Fibroblast of upper back skin (primary cell): Measurements from ENCODE around the gene CIC.
"Not testable (repeated sequence)": the region's sequence is repeated elsewhere in the genome, so short reads cannot be mapped to it uniquely, and the experiment has no call there.

Experiments
- DNase-seq: peaks from one replicate; pipeline ENCODE4 v3.0.0-alpha.2; 2013

CIC gene

DNA sequence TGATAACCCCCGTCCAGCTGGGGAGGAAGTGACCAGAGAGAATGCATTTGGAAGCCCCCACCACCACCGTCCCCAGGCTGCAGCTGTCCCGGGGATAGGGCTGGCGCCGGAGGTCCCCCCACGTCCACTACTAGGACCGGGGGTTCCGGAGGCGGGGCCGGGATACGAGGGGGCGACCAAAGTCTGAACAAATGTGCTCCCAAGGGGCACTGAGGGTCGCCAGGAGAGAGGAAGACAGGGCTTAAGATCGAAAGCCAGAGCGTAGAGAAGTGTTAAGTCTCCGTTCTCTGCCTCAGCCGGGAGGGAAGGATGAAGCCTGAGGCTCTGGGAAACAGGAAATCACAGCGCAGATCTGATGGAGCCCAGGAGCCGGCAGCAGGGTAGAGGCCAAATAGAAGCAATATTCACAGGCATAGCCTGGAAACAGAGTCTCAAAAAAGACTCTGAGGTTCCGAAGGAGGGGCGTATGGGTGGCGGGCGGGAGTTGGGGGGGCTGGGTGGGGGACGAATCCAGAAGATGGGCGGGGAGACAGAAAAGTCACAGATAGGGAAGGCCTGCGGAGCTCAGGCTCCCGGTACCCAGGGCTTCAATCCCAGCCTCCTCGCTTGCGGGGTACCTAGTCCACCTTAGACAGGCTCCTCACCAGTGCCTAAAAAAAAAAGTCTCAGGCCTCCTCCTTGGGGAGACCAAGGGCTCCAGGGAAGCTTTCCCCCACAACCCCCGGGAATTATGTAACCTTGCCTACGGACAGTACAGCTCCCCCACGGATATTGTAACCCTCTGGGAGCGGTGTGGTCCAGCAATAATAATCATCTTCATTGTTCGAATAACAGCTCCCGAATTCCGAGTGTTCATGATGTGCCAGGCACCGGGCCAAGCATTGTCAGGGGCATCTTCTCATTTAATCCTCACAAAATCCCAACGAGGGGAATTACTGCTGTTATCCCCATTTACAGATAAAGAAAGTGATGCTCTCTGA is 13.0 kb upstream of the CIC start:
- DNase-seq: peak; percentile 53

DNA sequence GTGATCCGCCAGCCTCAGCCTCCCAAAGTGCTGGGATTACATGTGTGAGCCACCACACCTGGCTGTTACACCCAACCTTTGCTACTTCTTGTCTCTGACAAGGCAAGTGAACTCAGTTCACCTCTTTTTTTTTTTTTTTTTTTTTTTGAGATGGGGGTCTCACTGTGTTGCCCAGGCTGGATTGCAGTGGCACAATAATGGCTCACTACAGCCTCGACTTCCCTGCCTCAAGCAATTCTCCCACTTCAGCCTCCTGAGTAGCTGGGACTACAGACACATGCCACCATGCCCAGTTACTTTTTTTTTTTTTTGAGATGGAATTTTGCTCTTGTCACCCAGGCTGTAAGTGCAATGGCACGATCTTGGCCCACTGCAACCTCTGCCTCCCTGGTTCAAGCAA is 11.2 kb upstream of the CIC start:
- not testable (repeated sequence) for DNase-seq

DNA sequence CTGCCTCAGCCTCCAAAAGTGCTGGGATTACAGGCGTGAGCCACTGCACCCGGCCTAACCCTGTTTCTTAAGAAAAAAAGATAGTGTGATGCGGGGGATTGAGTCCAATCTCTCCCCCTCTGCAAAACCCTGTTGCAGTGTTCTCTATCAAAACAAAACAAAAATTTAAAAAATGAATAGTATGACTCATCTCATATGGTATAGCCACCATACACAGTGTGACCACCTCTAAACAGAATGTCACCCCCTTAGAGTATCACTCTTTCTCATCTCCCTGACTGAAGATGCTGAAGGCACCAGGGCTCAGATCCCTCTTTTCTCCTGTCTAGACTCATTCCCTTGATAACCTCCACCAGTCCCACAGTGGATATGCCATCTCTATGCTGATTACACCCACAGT is 7.3 kb upstream of the CIC start:
- DNase-seq: no peak

DNA sequence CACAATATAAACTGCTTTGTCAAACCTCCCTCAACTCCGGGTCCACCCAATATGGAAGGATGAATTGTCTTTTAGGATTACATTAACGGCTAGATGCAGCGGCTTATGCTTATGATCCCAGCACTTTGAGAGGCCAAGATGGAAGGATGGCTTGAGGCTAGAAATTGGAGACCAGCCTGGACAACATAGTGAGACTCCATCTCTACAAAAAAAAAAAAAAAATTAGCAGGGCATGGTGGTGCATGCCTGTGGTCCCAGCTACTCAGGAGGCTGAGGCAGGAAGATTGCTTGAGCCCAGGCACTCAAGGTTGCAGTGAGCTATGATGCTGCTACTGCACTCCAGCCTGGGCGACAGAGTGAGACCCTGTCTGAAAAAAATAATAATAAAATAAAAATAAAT is 2.9 kb upstream of the CIC start:
- not testable (repeated sequence) for DNase-seq

DNA sequence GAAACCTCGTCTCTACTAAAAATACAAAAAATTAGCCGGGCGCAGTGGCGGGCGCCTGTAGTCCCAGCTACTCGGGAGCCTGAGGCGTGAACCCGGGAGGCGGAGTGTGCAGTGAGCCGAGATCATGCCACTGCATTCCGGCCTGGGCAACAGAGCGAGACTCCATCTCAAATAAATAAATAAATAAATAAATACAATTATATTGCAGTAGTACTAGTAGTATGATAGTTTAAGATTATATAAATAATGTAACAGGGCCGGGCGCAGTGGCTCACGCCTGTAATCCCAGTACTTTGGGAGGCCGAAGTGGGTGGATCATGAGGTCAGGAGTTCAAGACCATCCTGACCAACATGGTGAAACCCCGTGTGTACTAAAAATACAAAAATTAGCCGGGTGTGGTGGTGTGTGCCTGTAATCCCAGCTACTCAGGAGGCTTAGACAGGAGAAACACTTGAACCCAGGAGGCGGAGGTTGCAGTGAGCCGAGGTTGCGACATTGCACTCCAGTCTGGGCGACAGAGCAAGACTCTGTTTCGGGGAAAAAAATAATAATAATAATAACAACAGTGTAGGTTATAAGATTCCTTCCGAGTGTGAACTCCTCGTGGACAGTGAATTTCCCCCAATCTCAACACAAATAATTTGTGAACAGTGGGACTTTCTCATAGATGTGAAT is 2.0 kb upstream of the CIC start:
- not testable (repeated sequence) for DNase-seq

DNA sequence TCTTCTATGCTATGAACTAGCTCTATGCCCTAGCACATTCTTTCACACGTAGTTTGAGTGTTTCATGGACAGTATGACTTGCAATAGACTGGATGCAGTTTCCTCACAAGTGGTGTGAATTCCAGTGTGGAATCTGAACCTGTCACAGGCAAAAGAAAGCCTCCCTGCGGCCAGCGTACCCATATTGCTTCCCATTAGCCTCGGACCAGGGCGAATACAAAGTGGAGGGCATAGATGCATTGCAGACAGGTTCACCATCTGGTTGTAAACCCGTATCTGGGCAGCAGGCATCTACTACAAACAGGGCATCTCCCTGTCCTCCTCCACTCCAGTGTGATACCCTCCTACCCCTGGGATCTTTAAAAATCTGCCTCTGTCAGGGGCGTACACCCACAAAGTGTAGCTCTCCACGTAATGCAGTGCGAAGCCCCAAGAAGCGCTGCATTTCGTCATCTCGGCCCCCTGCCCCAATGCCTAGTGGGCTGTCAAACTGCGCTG is 1.4 kb upstream of the CIC start:
- no peak for DNase-seq

DNA sequence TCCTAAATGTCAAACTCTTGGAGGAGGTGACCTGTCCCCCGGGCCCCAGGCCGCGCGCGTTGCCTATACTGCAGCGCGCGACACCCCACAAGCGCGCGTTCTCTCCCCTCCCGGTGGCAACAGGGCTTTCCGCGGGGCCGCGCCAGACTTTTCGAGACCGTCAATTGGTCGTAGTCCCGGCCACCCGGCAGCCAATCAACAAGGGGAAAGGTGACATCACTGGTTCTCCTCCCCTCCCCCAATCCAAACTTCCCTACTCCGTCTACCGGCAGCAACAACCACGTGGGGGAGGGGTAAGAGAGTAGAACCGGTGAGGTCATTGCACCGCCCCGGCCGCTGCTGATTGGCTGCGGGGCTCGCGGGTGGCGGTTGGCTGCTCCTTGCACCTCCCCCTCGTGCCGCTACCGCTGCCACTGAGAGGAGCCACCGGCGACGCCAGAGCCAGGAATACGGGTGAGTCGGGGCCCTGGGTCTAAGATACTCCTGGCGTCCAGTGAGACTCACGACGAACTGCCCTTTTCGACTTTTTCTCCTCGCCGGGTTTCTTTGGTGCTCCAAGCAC is 829 bp upstream of the CIC start:
- peak; percentile 100 for DNase-seq

DNA sequence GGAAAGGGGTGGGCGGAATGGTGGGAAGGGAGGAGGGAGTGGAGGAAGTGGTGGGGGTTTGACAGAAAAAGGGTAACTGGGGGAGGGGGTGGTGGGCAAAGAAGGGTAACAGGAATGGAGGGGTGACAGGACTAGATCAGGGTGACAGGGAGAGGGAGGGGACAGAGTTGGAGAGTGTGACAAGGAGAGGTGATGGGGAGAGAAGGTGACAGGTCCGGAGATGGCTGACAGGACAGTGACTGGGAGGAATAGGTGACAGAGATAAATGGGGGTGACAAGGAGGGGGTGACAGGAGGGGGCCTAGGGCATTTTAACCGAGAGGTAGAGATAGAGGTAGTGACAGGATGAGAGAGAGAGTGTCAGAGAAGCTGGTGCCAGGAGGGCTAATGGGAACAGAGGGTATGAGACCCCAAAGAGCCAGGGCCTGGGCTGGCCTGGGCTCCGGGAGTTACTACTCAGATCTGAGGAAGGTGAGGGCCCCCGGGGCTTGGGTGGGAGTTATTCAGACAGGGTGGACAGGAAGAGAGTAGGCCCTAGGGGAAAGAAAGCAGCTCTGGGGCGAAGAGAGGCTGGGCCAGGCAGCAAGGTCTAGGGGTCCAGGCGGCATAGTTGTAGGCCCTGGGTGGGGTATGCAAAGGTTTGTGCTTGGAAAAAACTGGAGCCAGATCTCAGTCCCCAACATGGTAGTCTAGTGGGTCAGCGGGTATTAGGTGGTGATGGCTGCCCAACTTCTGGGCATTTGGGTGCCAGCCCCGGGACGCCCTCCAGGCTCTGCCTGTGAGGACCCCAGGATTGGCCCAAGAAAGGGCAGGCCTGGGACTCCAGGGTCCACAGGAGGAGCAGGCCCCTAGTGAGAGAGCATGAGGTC is 660 bp downstream of the CIC start:
- DNase-seq: no peak

DNA sequence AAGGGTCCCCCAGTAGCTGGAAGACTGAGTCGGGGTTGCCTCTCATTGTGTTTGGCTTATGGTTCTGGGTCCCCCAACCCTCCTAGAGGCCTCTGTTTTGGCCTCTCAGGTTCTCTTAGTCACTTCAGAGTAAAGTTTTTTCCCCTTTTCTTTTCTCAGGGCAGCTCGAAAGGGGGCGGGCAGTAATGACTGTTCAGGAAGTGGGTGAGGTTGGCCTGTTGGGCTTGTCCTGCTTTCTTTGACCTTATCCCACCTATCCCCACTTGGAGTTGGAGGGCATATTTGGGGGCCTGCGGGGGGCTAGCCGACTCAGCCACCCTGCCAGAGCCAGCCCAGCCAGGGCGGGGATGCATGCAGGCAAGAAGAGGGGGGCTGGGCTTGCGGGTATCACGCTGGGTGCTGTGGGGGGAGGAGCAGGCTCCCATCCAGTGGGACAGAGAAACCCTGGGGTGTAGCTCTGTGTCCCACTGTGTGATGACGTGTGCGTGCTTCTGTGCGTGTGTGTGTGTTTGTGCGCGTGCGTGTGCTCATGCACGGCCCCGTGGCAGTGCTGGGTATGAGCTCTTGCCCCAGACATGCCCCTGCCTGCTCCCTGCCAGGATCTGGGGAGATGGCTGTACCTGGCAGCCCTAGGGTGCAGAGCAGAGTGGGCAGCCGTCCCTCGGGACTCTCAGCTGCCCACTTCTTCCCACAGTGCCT is 1.4 kb downstream of the CIC start:
- peak; percentile 55 for DNase-seq

DNA sequence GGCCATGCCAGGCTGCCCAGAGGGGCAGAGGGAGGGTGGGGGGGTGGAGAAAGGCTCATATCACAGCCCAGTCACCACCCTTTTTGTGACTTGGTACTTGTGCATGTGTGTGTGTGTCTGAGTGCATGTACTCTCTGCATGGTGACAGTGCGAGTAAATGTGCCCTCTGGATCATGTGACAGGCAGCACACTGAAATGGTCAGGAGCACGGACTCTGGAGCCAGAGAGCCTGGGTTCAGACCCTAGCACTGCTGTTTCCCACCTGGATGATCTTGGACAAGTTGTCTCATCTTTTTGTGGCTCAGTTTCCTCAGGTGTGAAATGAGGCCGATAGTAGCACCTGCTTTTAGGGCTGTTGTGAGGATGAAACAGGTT is 2.0 kb downstream of the CIC start:
- no peak for DNase-seq

DNA sequence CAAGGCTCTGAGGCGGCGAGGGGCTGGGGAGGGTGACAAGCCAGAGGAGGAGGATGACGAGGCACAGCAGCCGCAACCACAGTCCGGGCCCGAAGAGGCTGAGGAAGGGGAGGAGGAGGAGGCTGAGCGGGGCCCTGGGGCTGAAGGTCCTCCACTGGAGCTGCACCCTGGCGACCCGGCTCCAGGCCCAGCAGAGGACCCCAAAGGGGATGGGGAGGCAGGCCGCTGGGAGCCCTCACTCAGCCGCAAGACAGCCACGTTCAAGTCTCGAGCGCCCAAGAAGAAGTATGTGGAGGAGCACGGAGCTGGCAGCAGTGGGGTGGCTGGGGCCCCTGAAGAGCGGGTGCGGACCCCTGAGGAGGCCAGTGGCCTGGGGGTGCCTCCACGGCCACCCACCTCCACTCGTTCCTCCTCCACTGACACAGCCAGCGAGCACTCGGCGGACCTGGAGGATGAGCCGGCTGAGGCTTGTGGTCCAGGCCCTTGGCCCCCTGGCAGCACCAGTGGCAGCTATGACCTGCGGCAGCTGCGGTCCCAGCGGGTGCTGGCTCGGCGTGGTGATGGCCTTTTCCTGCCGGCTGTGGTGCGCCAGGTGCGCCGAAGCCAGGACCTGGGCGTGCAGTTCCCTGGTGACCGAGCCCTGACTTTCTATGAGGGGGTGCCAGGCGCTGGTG is 2.9 kb downstream of the CIC start:
- DNase-seq: no peak

DNA sequence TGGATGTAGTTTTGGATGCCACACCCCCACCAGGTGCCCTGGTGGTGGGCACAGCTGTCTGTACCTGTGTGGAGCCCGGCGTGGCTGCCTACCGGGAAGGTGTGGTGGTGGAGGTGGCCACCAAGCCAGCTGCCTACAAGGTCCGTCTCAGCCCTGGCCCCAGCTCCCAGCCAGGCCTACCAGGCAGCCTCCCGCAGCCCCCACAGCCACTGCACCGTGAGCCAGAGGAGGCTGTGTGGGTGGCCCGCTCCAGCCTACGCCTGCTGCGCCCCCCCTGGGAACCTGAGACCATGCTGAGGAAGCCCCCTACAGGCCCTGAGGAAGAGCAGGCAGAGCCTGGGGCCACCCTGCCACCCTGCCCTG is 3.5 kb downstream of the CIC start:
- DNase-seq: no peak

DNA sequence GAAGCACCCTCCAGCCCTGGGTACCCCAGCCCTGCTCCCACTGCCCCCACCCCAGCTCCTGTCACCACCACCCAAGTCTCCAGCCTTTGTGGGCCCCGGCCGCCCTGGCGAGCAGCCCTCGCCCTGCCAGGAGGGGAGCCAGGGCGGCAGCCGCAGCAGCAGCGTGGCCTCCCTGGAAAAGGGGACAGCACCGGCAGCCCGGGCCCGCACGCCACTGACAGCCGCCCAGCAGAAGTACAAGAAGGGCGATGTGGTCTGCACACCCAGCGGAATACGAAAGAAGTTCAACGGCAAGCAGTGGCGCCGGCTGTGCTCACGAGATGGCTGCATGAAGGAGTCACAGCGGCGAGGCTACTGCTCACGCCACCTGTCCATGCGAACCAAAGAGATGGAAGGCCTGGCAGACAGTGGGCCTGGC is 3.9 kb downstream of the CIC start:
- no peak for DNase-seq

DNA sequence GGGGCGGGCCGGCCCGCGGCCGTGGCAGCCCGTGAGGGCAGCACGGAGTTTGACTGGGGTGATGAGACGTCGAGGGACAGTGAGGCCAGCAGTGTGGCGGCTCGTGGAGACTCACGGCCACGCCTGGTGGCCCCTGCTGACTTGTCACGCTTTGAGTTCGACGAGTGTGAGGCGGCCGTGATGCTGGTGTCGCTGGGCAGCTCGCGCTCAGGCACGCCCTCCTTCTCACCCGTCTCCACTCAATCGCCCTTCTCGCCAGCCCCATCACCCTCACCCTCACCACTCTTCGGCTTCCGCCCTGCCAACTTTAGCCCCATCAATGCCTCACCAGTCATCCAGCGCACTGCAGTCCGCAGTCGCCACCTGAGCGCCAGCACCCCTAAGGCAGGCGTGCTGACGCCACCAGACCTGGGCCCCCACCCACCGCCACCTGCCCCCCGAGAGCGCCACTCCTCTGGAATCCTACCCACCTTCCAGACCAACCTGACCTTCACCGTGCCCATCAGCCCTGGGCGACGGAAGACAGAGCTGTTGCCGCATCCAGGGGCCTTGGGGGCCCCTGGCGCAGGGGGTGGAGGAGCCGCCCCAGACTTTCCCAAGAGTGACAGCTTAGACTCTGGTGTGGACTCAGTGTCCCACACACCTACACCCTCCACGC is 4.5 kb downstream of the CIC start:
- no peak for DNase-seq

DNA sequence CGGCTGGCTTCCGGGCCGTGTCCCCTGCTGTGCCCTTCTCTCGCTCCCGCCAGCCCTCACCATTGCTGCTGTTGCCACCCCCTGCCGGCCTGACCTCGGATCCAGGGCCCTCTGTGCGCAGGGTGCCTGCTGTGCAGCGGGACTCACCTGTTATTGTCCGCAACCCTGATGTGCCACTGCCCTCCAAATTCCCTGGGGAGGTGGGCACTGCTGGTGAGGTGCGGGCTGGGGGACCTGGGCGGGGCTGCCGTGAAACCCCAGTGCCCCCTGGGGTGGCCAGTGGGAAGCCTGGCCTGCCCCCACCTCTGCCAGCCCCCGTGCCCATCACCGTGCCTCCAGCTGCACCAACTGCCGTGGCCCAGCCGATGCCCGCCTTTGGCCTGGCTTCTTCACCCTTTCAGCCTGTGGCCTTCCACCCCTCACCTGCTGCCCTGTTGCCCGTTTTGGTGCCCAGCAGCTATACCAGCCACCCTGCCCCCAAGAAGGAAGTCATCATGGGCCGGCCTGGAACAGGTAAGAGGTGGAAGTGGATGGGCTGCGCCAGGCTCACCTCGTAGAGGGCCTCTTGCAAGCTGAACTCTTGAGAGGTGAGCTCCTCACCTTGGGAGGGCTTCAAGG is 5.1 kb downstream of the CIC start:
- DNase-seq: no peak

DNA sequence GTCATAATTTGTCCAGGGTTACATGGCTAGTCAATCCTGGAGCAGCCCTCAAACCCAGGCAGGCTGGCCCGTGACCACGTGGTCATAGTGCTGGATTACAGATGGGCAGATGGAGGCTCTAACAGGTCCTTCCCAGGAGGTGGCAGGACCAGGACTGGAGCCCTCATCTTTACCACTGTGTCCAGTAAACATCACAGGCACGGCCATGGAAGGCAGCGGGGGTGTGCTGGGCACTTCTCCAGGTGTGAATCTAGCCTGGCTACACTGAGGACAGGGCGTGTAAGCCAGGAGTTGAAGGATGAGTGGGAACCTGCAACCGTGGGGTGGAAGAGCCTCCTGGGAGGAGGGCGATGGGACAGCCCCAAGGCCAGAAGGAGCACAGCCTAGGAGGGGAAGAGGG is 6.1 kb downstream of the CIC start:
- no peak for DNase-seq

DNA sequence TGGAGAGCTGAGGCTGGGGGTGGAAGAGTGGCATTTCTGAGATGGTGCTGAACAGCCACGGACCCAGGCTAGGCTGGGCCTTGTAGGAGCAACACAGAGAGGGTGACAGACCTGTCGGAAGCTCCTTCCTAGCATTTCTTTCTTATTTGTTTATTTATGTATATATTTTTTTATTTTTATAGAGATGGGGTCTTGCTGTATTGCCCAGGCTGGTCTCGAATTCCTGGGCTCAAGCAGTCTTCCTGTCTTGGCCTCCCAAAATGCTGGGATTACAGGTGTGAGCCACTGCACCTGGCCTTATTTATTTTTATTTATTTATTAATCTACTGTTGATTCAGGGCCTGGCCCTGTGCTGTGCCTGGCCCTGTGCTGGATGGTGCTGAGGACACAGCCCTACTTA is 6.5 kb downstream of the CIC start:
- no peak for DNase-seq

DNA sequence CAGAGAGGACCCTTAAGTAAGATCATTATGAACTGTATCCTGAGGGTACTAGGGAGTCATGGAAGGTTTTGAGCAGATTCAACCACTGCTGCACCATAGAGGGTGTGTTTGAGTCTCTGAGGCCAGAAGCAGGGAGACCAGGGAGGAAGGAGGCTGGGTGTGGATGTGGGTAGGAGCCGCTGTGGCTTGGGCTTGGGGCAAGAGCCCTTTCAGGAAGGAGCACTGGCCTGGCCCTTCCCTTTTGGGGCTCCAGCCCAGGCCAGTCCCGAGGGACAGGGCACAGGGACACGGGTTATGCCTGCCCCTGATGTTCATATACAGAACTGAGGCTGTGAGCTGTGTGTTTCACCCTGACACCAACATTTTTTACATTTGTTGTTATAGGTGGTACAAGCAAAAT is 7.2 kb downstream of the CIC start:
- no peak for DNase-seq

DNA sequence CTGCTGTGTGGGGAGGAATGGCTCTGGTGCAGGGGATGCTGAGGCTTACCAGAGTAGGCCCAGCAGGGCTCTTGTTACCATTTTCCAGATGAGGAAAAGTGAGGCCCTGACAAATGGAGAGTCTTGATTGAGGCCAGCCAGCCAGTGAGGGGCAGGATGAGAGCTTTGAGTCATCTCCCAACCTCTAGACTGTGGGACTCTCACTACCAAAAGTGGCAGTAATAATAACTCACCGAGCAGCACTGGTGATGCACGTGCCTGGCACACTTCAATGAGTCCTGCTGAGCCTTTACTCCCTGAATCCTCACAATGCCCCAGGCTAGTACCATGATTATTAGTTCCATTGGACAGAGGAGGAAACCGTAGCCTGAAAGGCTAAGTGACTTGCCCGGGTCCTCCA is 7.8 kb downstream of the CIC start:
- DNase-seq: no peak

DNA sequence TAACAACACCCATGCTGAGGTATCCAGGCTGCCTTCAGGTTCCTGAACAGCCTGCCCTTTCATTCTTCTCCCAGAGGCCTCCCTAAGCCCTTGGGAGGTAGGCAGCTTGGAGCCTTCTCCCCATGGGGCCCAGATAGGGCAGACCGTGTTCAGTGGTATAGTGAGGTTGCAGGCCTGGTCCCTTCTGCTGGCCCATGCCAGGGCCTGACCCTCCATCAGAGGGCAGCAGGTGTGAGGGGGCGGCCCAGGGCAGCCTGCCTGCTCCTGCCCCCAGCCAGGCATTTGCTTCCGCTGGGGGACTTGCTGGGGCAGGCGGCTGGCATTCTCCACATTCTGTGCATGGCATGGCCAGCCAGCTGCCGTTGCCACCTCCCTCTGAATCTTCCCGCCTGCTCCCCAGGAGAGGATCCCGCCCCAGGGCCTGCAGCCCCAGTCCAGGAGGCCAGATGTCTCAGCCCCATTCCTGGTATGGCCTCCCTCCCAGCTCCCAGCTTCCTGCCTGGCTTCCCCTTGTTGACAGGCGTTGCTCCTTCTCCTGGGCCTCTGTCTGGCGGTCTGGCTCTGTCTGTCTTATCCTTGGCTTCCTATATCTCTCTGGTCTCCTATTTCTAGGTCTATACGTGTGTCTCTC is 8.9 kb downstream of the CIC start:
- DNase-seq: peak; percentile 46
